Activated CD4-positive, alpha-beta T cell treated with anti-CD3 and anti-CD28 coated beads, Interleukin-2, amount 50 U/mL, for 4 hours (primary cell): Measurements from ENCODE around the gene SETD5.

Experiments used
- DNase-seq, 2 experiments: peaks; one replicate each; pipeline ENCODE4 v3.0.0-alpha.2; 2020

Gene SETD5, protein sequence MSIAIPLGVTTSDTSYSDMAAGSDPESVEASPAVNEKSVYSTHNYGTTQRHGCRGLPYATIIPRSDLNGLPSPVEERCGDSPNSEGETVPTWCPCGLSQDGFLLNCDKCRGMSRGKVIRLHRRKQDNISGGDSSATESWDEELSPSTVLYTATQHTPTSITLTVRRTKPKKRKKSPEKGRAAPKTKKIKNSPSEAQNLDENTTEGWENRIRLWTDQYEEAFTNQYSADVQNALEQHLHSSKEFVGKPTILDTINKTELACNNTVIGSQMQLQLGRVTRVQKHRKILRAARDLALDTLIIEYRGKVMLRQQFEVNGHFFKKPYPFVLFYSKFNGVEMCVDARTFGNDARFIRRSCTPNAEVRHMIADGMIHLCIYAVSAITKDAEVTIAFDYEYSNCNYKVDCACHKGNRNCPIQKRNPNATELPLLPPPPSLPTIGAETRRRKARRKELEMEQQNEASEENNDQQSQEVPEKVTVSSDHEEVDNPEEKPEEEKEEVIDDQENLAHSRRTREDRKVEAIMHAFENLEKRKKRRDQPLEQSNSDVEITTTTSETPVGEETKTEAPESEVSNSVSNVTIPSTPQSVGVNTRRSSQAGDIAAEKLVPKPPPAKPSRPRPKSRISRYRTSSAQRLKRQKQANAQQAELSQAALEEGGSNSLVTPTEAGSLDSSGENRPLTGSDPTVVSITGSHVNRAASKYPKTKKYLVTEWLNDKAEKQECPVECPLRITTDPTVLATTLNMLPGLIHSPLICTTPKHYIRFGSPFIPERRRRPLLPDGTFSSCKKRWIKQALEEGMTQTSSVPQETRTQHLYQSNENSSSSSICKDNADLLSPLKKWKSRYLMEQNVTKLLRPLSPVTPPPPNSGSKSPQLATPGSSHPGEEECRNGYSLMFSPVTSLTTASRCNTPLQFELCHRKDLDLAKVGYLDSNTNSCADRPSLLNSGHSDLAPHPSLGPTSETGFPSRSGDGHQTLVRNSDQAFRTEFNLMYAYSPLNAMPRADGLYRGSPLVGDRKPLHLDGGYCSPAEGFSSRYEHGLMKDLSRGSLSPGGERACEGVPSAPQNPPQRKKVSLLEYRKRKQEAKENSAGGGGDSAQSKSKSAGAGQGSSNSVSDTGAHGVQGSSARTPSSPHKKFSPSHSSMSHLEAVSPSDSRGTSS (N-terminal part only)

DNA sequence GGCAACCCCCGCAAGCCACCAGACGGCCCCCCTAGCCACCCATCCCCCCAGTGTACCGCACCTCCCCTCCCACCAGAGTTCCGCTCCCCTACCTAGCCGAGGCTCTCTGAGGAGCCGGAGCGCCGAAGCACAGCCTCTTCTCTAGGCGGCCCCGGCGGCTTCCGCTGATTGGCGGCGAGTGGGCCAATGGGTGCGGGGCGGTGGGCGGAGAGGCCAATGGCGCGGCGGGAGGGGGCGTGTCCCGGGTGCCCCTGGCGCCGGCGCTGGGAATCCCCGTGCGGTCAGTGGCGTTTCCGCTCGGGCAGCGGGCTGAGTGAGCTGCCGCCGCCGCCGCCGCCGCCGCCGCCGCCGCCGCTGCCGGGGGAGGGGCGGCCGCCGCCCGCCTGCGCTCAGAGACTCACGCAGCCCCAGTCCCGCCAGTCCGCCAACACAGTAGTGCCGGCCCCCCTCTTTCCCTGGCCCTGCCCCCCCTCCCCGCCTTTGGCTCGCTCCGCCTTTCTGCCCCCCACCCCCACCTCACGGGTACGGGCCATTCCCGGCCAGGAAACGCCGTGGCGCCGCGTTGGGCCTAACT lies at the start of gene SETD5:
TSS of gene SETD5 (plus strand) at position 284 of the 574 bp plus-strand sequence. CDS start 31,324 bp downstream, outside the sequence.
- DNase-seq: peak; percentile 99

DNA sequence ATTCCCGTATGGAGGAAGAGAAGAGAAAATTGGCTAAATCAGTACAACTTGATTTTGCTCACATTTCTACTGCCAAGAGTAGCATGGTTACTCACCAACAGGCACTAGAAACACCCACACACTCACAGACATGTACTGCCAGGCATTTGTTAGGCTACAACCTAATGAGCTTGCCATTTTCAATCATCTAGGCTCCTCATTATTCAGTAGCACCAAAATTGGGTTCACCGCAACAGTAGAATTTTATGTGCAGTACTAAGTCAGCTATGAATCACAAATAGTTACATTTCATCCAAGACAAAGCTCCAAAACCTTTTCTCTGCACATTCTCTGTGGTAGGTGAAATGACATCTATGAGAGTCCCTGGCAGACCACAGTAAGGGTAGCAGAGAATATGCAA lies 49.5 kb upstream of the SETD5 start:
- DNase-seq: no peak

DNA sequence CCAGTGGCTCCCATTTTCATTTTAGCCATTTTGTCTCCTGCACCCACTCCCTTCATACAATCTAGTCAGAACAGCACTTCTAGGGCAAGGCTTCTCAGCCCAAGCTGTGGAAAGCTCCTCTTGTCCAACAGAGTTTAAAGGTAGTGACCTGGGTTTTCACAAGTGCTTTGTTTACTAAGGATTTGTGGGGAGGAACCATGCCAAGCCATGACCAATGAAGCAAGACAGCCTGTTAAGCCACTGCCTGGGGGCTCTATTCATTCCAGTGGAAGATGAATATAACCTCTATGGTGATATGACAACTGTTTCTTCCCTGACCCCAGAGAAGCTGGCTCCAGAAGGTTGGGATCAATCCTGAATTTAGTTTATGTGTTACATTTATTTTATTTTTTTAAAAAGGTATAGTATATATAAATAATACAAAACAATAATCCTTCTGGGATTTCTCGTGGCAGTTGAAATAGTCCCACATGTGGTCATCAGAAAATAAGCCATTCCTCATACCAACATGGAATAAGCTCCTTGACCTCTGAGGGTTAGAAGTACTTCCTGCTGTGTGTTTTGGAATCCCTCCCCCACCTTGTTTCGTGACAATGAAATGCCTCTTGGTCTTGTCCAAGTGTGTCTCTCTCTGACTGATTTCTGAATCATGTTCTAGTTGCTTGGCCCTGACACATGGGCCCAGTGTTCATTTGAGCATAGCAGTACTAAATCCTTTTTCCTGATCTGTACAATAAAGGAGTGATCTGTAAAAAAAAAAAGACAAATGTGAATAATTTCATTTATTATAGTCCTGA lies 47.9 kb upstream of the SETD5 start:
- no peak for DNase-seq

DNA sequence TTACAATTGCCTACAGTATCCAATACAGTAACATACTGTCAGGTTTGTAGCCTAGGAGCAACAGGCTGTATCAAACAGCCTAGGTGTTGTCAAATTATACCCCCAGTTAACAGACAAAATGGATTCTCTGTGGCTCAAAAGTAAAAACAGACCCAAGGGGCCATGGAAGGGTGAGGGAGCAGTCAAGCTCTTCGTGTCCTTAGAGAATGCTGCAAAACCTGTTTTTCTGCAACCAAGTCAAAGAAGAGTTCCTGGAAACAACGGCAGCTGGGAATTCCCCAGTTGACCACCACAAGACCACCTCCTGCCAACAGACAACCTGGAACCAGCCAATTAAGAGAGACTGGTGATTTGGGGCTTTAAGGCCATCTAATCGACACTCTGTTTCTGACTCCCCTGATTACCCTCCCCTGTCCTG lies 45.7 kb upstream of the SETD5 start:
- no peak for DNase-seq

DNA sequence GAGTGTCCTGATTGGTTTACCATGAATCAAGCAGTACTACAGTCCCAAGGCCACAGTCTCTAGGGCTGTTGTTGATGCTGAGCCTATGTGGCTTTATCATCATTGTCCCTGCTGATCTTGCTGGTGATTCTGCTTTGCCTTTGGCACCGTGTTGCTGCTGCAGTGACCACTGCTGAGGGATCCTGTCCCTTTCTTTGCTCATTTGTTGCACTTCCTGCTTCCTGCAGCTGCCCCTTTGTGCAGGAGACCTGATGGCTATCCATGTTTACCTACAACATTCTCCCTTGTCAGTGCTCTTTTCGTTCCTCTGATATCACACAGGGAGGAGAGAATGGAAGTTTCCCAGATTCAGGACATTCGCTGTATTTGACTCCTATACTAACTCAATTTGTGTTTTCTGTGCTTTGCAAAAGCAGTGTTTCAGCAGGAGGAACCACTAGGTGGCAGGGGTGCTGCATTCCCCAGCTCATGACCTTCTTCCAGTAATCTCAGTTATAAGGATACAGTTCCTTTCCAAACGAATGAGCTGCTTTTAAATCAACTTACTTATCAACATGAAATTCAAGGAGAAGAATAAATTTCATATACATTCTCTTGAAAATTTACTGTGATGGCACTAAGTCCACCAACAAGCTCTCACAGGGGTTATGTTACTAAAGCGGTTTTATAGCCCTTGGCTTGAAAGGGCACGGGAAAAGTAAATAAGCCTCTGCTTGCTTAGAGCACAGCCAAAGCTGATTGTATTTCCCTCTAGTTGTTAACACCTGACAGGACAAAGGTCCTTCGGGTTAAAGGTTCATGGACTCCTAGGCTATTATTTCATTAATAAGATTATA lies 44.3 kb upstream of the SETD5 start:
- peak; percentile 50 to 58 for DNase-seq

DNA sequence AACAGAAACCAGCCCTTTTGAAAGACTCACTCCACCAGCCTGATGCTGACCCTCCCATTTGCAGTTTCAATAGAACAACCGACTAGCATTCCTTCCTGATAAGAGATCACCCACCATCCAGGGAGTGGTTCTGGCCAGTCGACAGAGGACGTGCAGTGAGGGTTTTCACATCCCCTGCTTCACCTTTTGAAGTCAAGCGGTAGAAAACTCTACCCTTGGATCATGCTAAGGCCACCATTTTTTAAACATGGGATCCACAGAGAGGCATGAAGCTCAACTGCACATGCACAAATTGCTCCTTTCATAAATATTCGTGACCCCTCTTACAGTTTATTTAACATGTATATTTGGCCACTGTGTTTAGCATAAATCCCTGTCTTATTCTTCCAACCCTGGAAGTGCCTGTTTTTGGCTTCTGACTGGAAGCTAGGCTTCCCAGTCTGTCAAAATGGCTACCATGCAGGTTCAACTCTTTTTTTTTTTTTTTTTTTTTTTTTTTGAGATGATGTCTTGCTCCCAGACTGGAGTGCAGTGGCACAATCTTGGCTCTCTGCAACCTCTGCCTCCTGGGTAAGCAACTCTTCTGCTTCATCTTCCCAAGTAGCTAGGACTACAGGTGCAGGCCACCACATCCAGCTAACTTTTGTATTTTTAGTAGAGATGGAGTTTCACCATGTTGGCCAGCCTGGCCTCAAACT lies 35.6 kb upstream of the SETD5 start:
- DNase-seq: no peak

DNA sequence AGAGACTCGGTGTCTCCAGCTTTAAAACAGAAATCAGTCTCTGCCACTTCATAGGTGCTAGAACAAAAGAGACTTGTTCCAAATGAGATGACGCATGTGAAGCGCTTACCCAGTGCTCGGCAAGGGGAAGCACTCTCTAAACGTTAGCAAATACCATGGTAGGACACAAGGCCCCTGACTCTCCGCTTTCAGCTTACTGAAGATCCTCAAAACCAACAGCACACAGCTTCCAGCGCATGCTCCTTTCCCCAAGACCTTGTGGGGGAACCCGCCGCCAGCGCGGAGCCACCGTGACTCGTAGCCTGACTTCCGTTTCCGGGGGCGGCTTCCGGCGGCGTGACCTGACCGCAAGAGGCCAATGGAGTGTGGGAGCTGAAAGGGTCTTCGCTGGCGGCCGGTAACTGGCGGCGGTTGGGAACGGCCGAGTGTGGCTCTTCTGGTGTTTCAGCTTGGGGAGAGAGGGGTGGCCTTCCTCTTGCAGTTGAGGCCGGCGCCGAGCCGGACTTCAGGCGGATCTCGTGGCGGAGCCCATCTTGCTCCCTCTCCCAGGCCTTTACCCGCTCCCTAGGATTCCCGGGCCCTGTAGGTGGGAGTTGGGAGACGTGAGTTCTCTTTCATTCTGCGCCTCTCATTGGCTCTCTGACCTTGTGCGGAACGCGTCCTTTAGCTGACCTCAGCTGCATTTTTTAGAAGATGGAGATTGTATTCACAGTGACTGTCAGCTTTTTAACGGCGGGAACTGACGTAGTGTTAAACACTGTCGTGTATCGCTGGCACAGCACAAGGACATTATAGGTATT lies 34.5 kb upstream of the SETD5 start, which contains the start of gene THUMPD3:
TSS of gene THUMPD3 (plus strand) at position 324 of the 800 bp plus-strand sequence. CDS start 2,015 bp downstream, outside the sequence.
- DNase-seq: peak; percentile 84 to 88

DNA sequence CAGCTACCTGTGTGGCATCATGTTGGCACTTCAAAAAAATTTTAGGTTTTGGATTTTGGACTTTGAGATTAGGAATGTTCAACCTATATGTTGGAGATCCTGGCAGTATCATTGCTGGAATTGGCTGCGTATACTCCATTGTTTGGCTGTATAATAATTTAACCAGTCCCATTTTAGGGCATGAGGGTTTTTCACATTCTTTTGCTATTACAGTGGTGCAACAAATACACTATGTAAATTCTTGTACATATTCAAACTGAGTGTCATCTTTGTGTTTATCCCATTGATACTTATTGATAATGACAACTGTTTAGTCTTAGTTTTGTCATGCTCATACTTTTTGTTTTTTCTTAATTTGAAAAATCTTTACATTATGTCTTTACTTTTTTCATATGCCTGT lies 27.9 kb upstream of the SETD5 start:
- DNase-seq: no peak

DNA sequence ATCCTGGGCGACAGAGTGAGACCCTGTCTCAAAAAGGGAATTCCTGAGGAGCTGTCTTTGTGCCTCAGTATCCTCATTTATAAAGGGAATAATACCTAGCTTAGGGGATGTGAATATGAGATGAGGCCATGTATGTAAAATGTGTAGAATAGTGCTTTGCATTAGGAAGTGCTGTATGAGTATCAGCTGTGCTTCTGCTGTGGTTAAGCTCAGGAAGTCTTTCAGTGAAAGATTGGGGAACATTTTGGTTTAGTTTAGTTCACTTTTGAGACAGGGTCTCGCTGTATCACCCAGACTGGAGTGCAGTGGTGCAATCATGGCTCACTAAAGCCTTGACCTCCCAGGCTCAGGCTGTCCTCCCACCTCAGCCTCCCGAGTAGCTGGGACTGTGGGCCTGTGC lies 23.9 kb upstream of the SETD5 start:
- DNase-seq: no peak

DNA sequence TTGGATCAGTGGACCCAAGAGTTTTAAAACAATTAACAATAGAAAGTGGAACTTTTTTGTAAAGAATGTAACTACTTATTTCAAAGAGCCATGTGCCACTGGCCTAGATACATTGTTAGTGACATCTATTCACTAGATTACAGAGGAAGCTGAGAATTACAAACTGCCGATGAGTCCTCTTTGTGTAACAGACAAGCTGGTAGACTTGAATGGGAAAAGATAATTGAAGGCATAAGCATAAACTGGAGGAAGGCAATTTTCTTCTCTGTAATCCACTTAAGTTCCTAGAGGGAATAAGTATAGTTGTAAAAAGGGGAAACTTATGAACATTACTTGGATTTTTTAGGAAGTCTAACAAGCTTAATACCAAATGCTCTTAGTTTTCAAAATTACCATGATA lies 19.4 kb upstream of the SETD5 start:
- DNase-seq: no peak

DNA sequence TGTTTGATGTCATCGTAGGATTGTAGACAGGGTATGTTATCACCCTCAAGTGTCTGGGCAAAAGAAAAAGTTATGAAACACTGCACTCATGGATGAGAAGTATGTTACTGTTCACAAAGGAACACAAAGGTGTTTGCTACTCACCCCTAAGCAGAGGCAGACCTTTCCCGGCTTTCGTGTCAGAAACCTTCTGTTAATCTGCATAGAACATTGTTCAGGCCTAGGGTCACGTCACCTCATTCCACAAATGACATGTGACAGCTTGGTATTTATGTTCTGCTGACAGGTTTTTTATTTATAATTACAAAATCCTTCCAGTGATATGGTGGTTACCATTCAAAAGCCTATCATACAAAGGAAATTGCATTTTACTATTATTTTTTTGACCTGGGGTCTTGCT lies 18.1 kb upstream of the SETD5 start:
- no peak for DNase-seq

DNA sequence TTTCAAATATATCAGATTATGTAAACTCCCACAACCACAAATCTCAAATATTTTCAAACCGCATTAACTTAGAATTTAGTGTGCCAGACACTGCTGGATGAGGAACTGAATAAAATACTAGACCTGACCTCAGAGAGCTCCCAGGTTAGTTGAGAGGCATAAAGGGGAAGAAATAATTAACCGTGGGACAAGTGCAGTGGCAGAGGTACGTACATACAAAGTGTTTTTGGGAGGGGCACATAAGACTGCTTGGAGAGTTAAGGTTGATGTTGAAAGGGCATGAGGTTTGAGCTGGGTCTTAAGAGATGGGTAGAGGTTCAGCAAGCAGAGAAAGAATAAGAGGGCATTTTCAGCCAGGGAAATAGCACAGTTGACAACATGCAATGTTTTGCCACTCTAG lies 17.4 kb upstream of the SETD5 start:
- no peak for DNase-seq

DNA sequence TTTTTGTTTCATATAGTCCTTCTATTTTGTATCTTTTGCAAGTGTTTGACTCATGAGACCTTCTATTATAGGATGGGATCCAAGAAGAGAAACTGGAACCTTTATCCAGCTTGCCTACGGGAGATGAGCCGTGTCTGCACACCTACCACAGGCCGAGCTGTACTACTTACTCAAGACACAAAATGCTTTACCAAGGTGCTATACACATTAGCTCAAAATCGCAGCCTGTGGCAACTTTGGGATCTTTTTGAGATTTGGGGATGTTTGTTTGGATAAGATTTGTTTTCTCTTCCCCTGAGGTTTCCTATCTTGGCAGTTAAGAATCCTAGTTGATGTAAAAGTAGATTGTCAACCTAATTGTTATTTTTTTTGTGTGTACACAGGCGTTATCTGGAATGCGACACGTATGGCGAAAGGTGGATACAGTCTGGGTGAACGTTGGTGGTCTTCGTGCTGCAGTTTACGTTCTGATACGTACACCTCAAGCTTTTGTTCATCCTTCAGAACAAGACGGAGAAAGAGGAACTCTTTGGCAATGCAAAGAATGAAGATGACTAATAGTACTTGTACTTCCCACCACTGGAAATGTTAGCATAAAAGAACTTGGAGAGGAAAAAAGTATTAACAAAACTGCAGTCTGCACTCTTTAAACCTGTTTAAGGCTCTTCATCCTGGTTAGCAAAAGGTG lies 13.1 kb upstream of the SETD5 start:
- no peak for DNase-seq

DNA sequence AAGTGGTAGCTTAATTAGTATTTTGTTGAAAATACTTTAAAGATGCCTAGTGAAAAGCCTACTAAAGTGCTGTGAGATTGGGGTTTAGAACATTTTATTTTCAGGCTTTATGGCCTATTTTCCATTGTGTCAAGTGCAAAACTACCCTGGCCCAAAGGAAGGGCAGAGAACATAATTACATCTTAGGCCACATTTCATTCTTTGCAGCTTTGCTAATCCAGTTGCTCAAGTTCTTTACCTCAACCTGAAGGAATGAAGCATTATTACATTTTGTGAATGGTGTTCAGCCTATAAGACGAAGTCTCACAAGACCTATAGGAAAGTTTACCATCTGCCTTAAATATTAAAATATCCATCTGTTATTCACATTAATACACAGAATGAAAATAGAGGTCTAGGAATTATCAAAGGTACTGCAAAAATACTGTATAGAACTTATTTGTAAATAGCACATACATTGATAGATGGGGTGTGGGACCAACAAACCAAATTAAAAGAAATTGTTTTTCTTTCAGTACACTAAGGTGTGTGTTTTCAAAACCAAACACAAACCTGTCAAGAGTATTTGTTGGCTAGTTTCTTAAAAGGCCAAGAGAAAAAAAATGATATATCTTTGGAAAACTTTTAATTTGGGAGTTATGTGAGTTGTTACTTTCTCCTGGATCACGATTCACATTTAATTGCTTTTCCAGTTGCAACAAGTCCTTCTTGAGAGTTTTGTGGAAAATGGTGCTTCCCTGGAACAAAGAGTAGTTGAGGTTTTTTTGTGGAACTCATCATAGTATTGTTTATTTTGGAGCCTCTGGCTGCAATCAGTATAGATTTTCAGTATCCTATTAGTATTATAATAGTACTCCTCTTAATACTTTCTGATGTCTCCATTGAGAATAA lies 12.0 kb upstream of the SETD5 start:
- DNase-seq: no peak

DNA sequence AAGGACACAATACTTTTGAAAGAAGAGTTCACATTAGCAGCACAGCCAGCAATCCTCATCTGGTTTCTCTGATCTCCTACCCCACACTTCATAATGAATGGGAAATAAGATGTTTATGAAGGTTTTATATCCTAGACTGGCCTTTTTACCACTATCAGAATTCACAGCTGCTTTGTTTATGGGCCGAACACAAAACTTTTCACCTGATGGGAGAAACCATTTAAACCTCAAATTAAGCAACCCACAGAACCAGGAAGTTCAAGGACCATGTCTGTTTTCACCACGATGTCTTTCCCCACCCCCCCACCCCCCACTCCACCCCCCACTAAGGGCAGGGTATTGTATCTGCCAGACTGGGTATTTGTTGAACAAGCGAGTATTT lies 11.3 kb upstream of the SETD5 start:
- no peak for DNase-seq

DNA sequence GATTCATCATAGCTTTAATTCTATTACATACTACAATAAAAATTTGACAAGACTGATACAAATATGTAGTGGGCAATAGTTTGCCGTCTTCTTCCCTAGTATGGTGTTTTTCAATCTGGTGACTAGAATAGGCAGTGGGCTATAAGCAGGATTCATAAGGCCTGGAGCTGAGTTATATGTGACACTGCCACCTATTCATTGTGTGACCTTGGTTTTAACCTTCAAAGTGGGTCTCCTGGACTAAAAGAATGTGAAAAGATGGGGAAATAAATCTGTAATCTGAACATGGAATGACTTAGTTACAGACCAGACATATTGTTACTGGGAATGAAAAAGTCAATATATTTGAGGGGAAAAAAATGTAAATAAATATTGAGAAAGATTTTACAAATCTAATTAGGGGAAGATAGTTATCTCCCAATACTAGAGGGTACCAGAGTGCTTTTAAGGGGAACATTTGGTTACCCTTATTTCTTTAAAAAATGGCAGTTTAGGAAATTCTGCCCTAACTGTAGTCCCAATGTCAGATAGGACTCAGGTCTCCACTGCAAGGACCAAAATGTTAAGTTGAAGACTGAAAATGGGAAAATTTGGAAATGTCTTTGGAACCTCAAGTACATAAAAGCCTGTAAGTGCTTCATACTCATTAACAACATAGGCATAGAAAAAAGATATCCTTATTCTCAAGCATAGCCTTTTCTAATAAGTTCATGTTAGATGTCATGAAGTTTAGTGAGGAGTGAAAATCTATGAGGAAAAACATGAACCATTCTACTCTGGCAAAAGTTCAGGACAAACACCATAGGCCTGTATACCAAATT lies 10.7 kb upstream of the SETD5 start:
- no peak for DNase-seq

DNA sequence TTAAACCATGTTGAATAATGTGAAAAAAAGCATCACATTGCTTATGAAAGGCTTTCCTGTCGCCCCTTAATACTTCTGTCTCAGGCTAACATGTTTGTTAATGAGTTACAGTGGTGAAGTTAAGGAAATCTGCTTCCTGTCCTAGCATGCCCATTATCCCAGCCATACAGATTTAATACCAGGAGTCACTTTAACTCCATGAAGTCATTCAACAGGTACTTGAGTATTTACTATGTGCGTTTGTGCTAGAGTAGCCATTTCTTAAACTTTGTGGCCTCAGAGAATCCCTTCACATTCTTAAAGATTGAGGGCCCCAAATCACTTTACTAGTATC lies 10.1 kb upstream of the SETD5 start:
- DNase-seq: no peak
